Sigmoid colon (tissue), 4 donors: ENCODE data around the gene ALG3.

Experiments
- EP300 ChIP-seq, 4 donors: sonication (generic); formaldehyde crosslinking; IDR thresholded peaks; one replicate each; pipeline ENCODE4 v1.6.1; 2017; ENCODE audit warnings: antibody characterized with exemption in 4 of 4
- POLR2A ChIP-seq, 2 donors: fragments of 450-650 bp; IDR thresholded peaks; one replicate each; pipeline ENCODE4 v1.6.1; 2016; ENCODE audit warnings: antibody characterized with exemption in 2 of 2, mild to moderate bottlenecking in 2 of 2, moderate library complexity in 2 of 2
- POLR2AphosphoS5 ChIP-seq, 4 donors: sonication (generic); formaldehyde crosslinking; IDR thresholded peaks; one replicate each; pipeline ENCODE4 v1.6.1; 2017; ENCODE audit warnings: antibody characterized with exemption in 4 of 4
- TF ChIP-seq, protein P1 (sequence below), 4 experiments: fragments of 450-650 bp in 3 of 4; fragments of 200-600 bp in 1 of 4; IDR thresholded peaks; one replicate each; pipeline ENCODE4 v1.5.1; 2016 to 2019; ENCODE audit warnings: antibody characterized with exemption in 4 of 4, mild to moderate bottlenecking in 3 of 4, moderate library complexity in 2 of 4

DNA sequence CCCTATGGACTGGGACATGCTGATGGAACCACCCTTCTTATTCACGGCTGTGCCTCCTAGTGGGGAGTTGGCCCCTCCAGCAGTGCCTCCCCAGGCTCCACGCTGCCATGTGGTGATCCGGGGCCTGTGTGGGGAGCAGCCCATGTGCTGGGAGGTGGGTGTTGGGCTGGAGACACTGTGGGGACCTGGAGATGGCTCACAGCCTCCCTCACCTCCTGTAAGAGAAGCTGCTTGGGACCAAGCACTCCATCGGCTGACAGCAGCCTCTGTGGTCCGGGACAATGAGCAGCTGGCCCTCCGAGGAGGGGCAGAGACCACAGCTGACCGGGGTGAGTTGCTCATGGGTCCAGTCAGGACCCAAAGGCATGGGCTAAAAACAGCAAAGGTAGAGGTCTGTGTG is 9.1 kb downstream of the ALG3 start:
- TF ChIP-seq, protein P1, sequence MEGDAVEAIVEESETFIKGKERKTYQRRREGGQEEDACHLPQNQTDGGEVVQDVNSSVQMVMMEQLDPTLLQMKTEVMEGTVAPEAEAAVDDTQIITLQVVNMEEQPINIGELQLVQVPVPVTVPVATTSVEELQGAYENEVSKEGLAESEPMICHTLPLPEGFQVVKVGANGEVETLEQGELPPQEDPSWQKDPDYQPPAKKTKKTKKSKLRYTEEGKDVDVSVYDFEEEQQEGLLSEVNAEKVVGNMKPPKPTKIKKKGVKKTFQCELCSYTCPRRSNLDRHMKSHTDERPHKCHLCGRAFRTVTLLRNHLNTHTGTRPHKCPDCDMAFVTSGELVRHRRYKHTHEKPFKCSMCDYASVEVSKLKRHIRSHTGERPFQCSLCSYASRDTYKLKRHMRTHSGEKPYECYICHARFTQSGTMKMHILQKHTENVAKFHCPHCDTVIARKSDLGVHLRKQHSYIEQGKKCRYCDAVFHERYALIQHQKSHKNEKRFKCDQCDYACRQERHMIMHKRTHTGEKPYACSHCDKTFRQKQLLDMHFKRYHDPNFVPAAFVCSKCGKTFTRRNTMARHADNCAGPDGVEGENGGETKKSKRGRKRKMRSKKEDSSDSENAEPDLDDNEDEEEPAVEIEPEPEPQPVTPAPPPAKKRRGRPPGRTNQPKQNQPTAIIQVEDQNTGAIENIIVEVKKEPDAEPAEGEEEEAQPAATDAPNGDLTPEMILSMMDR (IDR thresholded peaks at IDR 0.05), result no peak
- TF ChIP-seq POLR2A (IDR thresholded peaks at IDR 0.05), result no peak
- TF ChIP-seq POLR2AphosphoS5 (IDR thresholded peaks at IDR 0.05), result no peak
- no peak for TF ChIP-seq EP300 (IDR thresholded peaks at IDR 0.05)
